Endothelial cell of umbilical vein (primary cell): ENCODE results near the gene FNBP1L.
"Not testable (repeated sequence)": the region's sequence is repeated elsewhere in the genome, so short reads cannot be mapped to it uniquely, and the experiment has no call there.

Source experiments
- EZH2 ChIP-seq: IDR thresholded peaks from 2 replicates; pipeline ENCODE4 v1.6.1; 2012; ENCODE audit warnings: borderline replicate concordance, low read depth, mild to moderate bottlenecking, moderate library complexity, low read length, inconsistent platforms; ENCODE audit not compliant: severe bottlenecking
- MAX ChIP-seq: IDR thresholded peaks from 2 replicates; pipeline ENCODE4 v1.6.1; 2011; ENCODE audit not compliant: insufficient read depth, insufficient read length
- MYC ChIP-seq: IDR thresholded peaks from one replicate; pipeline ENCODE4 v1.6.1; 2011; ENCODE audit warnings: mild to moderate bottlenecking, low read depth, low read length
- POLR2A ChIP-seq: IDR thresholded peaks from 2 replicates; pipeline ENCODE4 v1.6.1; 2012; ENCODE audit warnings: low read depth, mild to moderate bottlenecking, control low read depth, low read length
- POLR2AphosphoS5 ChIP-seq: IDR thresholded peaks from 2 replicates; pipeline ENCODE4 v1.6.1; 2012; ENCODE audit warnings: low read depth, mild to moderate bottlenecking, control low read depth, low read length, moderate library complexity; ENCODE audit not compliant: insufficient read depth
- TF ChIP-seq, protein P1 (sequence below), 2 donors: IDR thresholded peaks; 1 replicate in 1 of 2; 2 replicates in 1 of 2; pipeline ENCODE4 v1.5.1; 2011; ENCODE audit warnings: low read length in 2 of 2, mild to moderate bottlenecking in 2 of 2, moderate library complexity in 2 of 2, control low read depth in 1 of 2, inconsistent platforms in 1 of 2, low read depth in 1 of 2; ENCODE audit not compliant: insufficient read depth in 1 of 2; ENCODE audit errors: extremely low read depth in 1 of 2

DNA sequence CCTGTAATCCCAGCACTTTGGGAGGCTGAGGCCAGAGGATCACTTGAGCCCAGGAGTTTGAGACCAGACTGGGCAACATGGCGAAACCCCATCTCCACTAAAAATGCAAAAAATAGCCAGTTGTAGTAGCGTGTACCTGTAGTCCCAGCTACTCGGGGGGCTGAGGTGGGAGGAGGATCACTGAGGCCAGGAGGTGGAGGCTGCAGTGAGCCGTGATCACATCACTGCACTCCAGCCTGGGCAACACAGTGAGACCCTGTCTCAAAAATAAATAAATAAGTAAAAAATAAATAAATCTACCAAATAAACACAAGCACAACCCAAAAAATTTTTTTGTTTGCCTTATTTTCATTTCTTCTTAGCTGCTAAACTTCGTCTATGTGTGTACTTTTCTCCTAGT is 34.0 kb downstream of the FNBP1L start:
- TF ChIP-seq EZH2, POLR2AphosphoS5, POLR2A, MAX, MYC: not testable (repeated sequence)
- TF ChIP-seq, protein P1, sequence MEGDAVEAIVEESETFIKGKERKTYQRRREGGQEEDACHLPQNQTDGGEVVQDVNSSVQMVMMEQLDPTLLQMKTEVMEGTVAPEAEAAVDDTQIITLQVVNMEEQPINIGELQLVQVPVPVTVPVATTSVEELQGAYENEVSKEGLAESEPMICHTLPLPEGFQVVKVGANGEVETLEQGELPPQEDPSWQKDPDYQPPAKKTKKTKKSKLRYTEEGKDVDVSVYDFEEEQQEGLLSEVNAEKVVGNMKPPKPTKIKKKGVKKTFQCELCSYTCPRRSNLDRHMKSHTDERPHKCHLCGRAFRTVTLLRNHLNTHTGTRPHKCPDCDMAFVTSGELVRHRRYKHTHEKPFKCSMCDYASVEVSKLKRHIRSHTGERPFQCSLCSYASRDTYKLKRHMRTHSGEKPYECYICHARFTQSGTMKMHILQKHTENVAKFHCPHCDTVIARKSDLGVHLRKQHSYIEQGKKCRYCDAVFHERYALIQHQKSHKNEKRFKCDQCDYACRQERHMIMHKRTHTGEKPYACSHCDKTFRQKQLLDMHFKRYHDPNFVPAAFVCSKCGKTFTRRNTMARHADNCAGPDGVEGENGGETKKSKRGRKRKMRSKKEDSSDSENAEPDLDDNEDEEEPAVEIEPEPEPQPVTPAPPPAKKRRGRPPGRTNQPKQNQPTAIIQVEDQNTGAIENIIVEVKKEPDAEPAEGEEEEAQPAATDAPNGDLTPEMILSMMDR (IDR thresholded peaks at IDR 0.05; ENCODE audit: extremely low read depth in 1 of 2, insufficient read depth in 1 of 2, low read depth in 1 of 2, low read length in 2 of 2) = not testable (repeated sequence)
